ENCODE measurements around the gene CLEC11A. TPM values are rescaled to one million over a fixed set of nuclear protein-coding genes. Genes with fewer than 3 reads are reported as not detected.

CLEC11A gene
- total and polyA plus RNA-seq, 9 of the 15 experiments (the other 6 are each of a cell fraction or from before 2014, with no cell fraction given): 0.39 to 43.9 (median 3.4) TPM

DNA sequence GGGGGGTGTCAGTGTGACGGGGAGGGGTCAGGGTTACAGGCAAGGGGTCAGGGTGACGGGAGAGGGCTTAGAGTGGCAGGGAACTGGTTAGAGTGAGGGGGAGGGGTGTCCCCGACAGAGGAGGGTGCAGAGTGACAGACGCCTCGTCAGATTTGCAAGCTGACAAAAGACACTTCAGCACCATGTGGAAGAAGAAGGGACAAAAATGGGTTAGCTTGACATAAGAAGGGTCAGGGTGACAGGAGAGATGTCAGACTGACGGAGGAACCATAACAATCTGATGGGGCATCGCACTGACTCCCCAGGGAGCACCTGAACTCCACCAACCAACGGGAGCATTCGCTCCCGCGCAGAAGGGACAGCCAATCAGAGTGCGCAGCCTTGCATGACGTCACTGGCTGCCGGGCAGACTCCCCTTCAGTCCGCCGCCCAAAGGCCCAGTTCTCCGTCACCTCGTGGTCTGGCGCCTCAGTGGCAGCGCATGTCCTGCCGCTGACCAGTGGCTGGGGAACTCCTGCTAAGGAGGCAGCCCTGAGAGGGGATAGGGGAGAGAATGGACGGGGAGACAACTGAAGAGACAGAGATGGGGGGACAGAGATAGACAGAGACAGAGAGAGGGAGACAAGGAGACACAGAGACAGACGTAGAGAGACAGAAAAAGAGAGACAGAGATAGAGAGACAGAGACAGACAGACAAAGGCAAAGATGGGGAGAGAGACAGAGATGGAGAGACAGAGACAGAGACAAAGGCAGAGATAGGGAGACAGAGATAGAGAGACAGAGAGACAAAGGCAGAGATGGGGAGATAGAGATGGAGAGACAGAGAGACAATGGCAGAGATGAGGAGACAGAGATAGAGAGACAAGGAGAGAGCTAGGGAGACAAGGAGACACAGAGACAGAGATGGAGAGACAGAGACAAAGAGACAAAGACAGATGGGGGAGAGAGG, 43.7 kb upstream of the CLEC11A start (continued):
- TF ChIP-seq RBM25 (IDR thresholded peaks at IDR 0.05; ENCODE audit: low read depth, low read length, severe bottlenecking) (peak; percentile 77), NFXL1 (CRISPR knock-in tag; IDR thresholded peaks at IDR 0.05) (no peak), BHLHE40 (IDR thresholded peaks at IDR 0.05; ENCODE audit: low read length) (peak; percentile 88), HDAC3 (IDR thresholded peaks at IDR 0.05; ENCODE audit: borderline replicate concordance, partially characterized antibody) (no peak), PML (IDR thresholded peaks at IDR 0.05; ENCODE audit: low read length) (no peak), POLR2A (conservative IDR thresholded peaks at IDR 0.05) (no peak), ZNF589 (CRISPR knock-in tag; IDR thresholded peaks at IDR 0.05; ENCODE audit: low read depth) (no peak), RAD21 (CRISPR knock-in tag; conservative IDR thresholded peaks at IDR 0.05 in 1 of 2, IDR thresholded peaks at IDR 0.05 in 1 of 2) (no peak), STAG1 (CRISPR knock-in tag; IDR thresholded peaks at IDR 0.05; ENCODE audit: borderline replicate concordance) (no peak), POLR2AphosphoS2 (IDR thresholded peaks at IDR 0.05; ENCODE audit: low read length) (no peak), KDM2B (CRISPR knock-in tag; IDR thresholded peaks at IDR 0.05) (no peak), GTF2A2 (tag; IDR thresholded peaks at IDR 0.05) (no peak), SIN3A (IDR thresholded peaks at IDR 0.05; ENCODE audit: borderline replicate concordance in 2 of 2, control insufficient read depth in 1 of 2, low read depth in 2 of 2, low read length in 2 of 2) (no peak), NBN (IDR thresholded peaks at IDR 0.05; ENCODE audit: low read depth) (peak; percentile 94), ZNF77 (CRISPR knock-in tag; IDR thresholded peaks at IDR 0.05) (no peak), ZNF121 (CRISPR knock-in tag; conservative IDR thresholded peaks at IDR 0.05) (no peak), PHF20 (IDR thresholded peaks at IDR 0.05; ENCODE audit: partially characterized antibody) (peak; percentile 12), MIER1 (IDR thresholded peaks at IDR 0.05; ENCODE audit: low read depth) (peak; percentile 60; the same call in 1 of the 2 replicates)
- TF ChIP-seq, protein P1, sequence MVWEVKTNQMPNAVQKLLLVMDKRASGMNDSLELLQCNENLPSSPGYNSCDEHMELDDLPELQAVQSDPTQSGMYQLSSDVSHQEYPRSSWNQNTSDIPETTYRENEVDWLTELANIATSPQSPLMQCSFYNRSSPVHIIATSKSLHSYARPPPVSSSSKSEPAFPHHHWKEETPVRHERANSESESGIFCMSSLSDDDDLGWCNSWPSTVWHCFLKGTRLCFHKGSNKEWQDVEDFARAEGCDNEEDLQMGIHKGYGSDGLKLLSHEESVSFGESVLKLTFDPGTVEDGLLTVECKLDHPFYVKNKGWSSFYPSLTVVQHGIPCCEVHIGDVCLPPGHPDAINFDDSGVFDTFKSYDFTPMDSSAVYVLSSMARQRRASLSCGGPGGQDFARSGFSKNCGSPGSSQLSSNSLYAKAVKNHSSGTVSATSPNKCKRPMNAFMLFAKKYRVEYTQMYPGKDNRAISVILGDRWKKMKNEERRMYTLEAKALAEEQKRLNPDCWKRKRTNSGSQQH (CRISPR knock-in tag; IDR thresholded peaks at IDR 0.05): peak; percentile 77
- TF ChIP-seq, protein P2, sequence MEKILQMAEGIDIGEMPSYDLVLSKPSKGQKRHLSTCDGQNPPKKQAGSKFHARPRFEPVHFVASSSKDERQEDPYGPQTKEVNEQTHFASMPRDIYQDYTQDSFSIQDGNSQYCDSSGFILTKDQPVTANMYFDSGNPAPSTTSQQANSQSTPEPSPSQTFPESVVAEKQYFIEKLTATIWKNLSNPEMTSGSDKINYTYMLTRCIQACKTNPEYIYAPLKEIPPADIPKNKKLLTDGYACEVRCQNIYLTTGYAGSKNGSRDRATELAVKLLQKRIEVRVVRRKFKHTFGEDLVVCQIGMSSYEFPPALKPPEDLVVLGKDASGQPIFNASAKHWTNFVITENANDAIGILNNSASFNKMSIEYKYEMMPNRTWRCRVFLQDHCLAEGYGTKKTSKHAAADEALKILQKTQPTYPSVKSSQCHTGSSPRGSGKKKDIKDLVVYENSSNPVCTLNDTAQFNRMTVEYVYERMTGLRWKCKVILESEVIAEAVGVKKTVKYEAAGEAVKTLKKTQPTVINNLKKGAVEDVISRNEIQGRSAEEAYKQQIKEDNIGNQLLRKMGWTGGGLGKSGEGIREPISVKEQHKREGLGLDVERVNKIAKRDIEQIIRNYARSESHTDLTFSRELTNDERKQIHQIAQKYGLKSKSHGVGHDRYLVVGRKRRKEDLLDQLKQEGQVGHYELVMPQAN (IDR thresholded peaks at IDR 0.05; ENCODE audit: borderline replicate concordance): peak; percentile 77
- TF ChIP-seq, protein P3, sequence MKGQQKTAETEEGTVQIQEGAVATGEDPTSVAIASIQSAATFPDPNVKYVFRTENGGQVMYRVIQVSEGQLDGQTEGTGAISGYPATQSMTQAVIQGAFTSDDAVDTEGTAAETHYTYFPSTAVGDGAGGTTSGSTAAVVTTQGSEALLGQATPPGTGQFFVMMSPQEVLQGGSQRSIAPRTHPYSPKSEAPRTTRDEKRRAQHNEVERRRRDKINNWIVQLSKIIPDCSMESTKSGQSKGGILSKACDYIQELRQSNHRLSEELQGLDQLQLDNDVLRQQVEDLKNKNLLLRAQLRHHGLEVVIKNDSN (CRISPR knock-in tag; IDR thresholded peaks at IDR 0.05): peak; percentile 64
- TF ChIP-seq, protein P4, sequence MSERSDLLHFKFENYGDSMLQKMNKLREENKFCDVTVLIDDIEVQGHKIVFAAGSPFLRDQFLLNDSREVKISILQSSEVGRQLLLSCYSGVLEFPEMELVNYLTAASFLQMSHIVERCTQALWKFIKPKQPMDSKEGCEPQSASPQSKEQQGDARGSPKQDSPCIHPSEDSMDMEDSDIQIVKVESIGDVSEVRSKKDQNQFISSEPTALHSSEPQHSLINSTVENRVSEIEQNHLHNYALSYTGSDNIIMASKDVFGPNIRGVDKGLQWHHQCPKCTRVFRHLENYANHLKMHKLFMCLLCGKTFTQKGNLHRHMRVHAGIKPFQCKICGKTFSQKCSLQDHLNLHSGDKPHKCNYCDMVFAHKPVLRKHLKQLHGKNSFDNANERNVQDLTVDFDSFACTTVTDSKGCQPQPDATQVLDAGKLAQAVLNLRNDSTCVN (CRISPR knock-in tag; IDR thresholded peaks at IDR 0.05): peak; percentile 83; the same call in 1 of the 2 replicates
